HG03159 (cell line): ENCODE results near the gene LTBP2.

ENCODE experiments used
- ATAC-seq: cut with Tn5 transposase; IDR thresholded peaks from one replicate; pipeline ENCODE4 v1.9.1; 2021; ENCODE audit warnings: mild to moderate bottlenecking, moderate library complexity; ENCODE audit not compliant: unreplicated experiment

Gene LTBP2

GRCh38 chr14:74492776-74493342 lies 119.2 kb downstream of the LTBP2 start, which contains the start of gene NPC2:
TSS of gene NPC2 (minus strand) at chr14:74493305. CDS start at chr14:74493274, 31 bp downstream.
- ATAC-seq, result no peak

GRCh38 chr14:74491956-74492775 lies 119.9 kb downstream of the LTBP2 start:
- ATAC-seq, result no peak

DNA sequence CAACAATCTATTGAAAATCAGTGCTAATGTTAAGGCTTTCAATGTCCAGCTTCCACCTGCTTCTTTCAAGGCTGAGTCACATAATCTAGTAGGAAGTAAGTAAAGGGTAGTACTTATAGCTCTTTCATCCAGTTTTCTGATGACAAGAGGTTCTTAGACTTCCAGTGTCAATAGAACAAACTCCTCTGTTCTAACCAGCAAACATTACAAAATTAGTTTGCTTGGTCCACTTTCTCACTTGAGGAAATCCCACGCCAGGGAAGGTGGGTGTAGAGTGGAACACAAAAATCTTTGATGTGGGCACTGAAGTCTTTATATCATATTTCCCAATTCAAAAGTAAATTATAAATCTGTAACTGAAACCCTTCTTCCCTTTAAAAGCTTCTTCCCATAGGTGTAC lies 121.6 kb downstream of the LTBP2 start:
- ATAC-seq, result no peak

- no peak for ATAC-seq
Observed at GRCh38 chr14:74488786-74489397, 123.1 kb downstream of the LTBP2 start.

GRCh38 chr14:74486164-74486563 lies 125.9 kb downstream of the LTBP2 start:
- ATAC-seq, result no peak

DNA sequence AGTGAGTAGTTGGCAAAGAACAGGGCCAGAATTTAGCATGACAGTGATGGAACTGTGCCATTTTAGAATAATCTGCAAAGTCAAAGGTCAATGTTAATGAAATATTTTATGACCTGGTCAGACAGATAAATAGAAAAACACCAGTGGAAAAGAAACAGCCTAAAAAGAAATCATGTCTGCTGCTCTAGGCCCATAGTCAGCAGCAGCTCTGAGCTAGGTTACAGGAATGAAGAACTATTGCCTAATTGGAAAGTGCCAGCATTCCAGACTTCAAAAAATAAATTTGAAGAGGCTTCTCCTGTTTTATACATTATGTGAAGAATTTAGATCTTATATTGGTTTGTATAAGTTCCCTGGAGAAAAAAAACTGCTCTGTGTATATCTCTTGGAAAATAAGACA lies 128.7 kb downstream of the LTBP2 start:
- ATAC-seq, result no peak

DNA sequence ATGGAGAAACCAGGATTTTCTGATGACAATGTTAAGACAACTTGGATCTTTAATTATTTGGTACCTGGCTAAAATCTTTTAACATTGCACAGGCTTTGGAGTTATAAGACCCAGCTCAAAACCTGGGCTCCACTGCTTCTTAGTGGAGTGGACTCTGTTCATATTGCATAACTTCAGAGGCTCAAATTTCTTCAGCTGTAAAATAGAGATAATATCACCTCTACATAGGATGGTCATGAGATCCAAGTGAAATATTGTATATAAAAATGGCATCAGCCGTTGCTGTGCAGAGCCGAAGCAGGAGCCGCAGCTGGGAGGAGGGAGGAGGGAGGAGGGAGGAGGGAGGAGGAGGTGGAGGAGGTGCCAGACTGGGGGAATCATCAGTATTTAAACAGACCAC lies 129.5 kb downstream of the LTBP2 start:
- no peak for ATAC-seq

DNA sequence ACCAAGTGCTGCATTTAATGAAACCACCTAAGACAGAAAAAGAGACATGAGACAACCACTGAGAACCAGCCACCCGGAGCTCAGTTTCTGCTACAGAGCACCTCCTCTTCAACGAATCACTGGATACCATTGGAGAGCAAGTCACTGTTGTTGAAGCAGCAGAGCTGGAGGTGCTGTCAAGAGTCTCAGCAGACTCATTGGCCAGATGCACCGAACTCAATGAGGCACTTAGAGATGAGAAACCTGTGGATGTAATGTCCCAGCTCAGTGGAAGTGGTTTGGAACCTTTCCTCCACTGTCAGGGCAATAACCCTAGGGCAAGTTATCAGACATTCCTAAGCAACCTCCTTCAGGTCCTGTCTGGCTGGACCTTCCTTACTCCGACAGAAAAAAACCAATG lies 132.0 kb downstream of the LTBP2 start:
- no peak for ATAC-seq

- no peak for ATAC-seq
Observed at GRCh38 chr14:74478996-74479635, 132.9 kb downstream of the LTBP2 start.

DNA sequence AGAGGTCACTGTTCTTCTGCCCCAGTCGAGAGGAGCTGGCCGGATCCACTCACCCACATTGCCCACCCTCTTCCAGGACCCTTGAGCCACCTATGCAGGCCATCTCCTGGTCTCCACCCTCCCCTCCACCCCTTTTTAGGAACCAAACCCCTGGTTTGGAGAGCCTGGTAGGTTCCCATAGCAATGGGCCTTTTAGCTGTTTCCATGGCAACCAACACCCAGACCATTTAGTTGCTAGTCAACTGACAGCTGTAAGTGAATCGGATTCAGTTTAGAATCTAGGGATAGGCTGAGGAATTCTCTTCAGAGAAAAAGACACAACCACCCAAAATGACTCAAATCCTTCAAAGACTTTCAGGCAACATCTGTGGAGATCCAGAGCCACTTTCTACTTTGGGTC lies 135.4 kb downstream of the LTBP2 start:
- ATAC-seq, result no peak

DNA sequence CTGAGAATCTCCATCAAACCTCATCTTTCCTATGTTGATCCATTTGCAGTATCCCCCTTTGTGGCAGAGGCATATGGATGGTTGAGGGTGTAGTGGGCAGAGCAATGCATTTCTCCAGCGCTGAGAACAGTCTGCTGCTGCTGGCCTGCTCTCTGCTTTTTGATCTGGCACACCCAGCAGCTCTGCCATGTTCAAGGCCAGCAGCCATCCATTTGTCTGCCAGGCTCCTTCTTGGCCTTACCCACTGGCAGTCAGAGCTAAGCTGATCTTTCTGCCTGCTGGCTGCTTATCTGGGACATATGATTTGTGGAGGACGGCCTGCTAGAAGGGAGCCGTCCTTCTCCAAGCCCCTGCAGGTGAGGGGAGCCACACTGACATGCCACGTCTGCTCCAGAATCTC lies 135.9 kb downstream of the LTBP2 start:
- no peak for ATAC-seq

DNA sequence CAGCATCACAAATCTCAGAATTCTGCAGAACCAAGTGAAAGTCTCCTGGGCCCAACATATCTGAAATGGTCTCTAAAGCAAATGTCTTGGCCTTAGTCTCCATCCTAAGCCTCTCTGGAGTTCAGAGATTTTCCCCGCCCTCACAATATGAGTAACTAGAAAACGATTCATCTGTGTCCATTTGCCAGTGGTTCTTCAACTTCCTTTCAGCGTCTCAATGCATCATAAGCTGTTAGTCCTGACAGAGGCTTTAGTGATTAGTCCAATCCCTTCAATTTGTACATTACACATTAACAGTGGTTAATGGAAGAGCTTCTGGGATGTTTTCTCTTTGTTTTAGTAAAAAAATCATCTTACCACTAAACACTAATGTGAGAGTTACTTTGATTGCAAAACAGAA lies 136.4 kb downstream of the LTBP2 start:
- no peak for ATAC-seq

DNA sequence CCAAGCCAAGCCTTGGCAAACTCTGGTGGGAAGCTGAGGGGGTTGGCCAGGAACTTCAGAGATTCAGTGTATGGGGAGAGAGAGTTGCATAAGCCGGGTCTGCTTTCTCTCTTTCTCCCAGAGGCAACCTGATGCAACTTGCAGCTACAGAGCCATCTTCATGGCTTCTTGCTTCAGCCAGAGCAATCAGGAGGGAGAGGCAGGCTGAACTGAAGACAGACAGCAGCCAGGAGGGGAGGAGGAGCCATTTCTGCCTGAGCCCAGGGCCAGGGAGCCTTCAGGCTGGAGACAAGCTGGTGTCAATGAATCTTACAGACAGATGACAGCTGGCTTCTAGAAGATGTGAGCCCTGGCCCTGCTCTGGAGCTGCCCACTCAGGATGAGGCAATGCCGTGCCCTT lies 137.7 kb downstream of the LTBP2 start:
- ATAC-seq, result no peak

- ATAC-seq, result no peak
Observed at GRCh38 chr14:74472601-74473000, 139.4 kb downstream of the LTBP2 start.

- no peak for ATAC-seq
Observed at GRCh38 chr14:74469548-74470518, 142.2 kb downstream of the LTBP2 start.

GRCh38 chr14:74468513-74468912 lies 143.5 kb downstream of the LTBP2 start:
- no peak for ATAC-seq

DNA sequence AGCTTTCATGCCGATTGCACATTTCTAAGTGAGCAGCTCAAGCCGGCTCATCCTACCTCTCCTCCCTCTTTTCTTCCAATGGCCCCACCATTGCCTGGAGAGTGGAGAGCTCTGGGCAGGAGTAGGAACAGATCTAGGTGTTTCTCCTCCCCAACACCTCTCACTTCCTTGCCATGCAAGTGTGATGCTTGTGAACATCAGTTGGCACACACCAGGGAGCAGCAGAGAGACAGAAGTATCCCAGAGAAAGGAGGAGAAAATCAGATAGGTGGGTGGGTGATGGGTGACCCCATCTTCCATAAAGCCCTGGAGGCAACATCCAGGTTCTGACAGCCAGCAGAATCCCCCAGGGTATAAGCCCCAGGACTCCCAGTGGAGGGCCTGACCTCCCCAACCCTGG lies 146.7 kb downstream of the LTBP2 start:
- no peak for ATAC-seq

- no peak for ATAC-seq
Observed at GRCh38 chr14:74464785-74465184, 147.3 kb downstream of the LTBP2 start.

DNA sequence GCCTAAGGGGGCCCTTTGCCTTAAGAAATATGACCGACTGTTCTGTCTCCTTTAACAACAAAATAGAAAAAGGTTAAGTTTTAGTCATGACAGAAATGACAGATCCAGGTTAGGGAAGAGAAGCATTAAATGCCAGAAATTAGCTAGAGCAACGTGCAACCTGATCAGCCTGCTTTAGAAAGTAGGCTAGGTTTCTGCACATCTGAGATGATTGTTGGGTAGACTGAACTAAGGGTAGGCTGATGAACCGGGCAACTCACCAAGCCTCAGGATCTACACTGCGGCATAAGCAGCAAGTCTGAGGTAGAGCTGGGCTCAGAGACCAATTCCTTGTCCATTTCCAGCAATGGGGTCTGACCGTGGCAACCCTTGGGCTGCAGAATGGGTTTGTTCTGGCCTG lies 148.3 kb downstream of the LTBP2 start:
- no peak for ATAC-seq

DNA sequence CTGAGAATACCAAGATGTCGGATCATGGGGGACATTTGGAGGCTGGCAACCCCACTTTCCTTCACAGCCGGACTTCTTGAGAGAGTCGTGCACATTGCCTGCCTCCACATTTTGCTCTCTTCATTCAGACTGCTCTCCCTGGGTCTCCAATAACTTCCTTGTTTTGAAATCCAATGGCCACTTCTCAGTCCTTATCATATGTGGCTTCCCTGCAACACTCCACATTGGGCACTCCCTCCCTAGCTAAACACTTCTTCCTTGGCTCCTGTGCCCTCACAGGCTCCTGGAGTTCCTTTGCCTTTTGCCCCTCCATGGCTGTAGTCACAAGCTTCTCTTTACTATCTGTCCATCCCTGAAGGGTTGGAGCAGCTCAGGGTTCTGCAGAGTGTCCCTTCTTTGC lies 149.0 kb downstream of the LTBP2 start:
- ATAC-seq, result no peak

DNA sequence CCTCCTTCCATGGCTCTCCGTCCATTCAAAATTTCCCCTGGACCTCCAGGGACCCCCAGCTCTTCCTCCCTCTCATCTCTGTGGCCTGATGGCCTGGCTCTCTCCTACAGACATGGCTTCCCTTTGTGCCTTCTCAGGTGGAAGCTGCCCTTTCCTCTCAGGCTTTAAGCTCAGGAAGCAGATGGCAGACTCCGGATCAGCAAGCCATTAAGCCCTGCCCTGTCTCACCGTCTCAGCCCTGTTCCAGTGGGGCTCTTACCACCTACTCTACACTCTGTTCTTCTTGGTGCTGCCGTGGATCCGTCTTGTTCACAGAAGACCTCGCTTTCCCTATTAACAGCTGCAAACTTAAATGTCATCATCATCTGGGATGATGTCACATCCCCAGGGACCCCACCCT lies 152.1 kb downstream of the LTBP2 start:
- no peak for ATAC-seq
